Measurements from ENCODE around the gene NOXA1. TPM values are rescaled to one million over a fixed set of nuclear protein-coding genes. Genes with fewer than 3 reads are reported as not detected.

The NOXA1 gene
- total RNA-seq, 1 donor: not detected

DNA sequence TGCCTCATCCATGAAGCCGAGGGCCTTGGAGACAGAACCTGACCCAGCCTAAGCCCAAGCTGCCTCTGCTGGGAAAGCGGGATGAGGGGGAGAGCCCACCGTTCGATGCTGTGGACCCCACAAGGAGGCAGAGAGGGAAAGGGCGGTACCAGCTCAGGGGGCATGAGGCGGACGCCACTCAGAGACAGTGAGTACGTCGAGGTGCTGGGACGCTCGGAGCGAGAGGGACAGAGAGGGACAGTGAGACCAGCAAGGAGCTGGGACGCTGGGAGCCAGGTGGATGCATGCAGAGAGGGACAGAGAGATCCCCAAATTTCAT, 33.8 kb upstream of the NOXA1 start:
- H3K4me3 ChIP-seq (ENCODE audit: low read depth, low read length): no peak overlapping the region
- no peak for DNase-seq (ENCODE audit: low read depth)
- TF ChIP-seq, protein P1, sequence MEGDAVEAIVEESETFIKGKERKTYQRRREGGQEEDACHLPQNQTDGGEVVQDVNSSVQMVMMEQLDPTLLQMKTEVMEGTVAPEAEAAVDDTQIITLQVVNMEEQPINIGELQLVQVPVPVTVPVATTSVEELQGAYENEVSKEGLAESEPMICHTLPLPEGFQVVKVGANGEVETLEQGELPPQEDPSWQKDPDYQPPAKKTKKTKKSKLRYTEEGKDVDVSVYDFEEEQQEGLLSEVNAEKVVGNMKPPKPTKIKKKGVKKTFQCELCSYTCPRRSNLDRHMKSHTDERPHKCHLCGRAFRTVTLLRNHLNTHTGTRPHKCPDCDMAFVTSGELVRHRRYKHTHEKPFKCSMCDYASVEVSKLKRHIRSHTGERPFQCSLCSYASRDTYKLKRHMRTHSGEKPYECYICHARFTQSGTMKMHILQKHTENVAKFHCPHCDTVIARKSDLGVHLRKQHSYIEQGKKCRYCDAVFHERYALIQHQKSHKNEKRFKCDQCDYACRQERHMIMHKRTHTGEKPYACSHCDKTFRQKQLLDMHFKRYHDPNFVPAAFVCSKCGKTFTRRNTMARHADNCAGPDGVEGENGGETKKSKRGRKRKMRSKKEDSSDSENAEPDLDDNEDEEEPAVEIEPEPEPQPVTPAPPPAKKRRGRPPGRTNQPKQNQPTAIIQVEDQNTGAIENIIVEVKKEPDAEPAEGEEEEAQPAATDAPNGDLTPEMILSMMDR (IDR thresholded peaks at IDR 0.05; ENCODE audit: insufficient read depth, low read depth, low read length): no peak

DNA sequence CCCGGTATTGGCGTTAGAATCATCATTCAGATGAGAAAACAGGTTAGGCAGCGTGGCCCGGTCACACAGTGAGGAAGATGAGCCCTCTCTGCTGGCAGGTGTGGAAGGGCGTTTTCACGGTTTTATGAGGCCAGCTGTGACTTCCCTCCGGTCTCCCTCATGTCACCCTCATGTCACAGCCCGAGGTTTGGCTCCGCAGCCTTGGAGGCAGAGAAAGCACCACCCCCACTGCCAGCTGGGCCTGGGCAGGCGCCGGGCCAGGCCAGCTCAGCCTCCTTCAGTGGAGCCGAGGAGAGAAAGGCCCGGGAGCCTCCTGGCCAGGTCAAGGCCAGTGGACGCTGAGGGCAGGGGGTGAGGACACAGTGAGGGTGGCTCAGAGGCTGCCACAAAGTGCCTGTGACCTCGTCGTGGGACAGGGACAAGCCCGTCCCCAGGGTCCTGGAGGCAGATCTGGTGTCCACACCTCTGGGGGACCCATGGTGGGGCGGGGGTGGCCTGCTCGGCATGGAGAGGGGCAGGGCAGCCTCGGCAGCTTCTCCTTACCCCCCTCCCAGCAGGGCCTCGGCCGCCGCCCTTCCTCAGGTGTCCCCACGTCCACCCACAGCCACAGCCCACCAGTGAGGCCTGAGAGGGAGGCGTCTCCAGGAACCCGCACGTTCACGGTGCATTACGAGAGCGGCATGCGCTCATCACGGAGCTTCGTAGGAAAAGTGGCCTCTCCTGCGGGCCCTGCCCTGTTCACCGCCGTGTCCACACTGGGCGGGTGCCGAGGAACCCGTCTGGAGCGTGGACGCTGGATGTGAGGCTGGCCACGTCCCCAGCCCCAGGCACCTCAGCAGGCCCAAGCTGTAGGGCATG, 32.4 kb upstream of the NOXA1 start:
- no peak overlapping the region for H3K4me3 ChIP-seq (ENCODE audit: low read depth, low read length)
- no peak for DNase-seq (ENCODE audit: low read depth)
- TF ChIP-seq, protein P1 (IDR thresholded peaks at IDR 0.05; ENCODE audit: insufficient read depth, low read depth, low read length): no peak

DNA sequence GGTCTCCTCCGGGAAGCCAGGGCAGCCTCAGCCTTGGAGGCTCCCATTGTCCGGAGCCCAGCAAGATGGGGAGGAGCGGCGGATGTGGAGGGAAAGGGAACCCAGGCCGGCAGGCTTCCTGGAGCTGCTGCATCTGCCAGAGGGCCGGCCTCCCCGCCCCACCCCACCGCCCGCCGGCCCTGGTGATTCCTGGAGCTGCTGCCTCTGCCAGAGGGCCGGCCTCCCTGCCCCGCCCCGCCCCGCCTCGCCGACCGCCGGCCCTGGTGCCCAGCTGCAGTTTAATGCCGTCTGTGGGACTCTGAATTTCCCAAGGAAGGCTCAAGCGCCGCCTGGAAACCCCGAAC, 31.8 kb upstream of the NOXA1 start:
- H3K4me3 ChIP-seq (ENCODE audit: low read depth, low read length): no peak overlapping the region
- TF ChIP-seq, protein P1 (IDR thresholded peaks at IDR 0.05; ENCODE audit: insufficient read depth, low read depth, low read length): no peak
- no peak for DNase-seq (ENCODE audit: low read depth)

DNA sequence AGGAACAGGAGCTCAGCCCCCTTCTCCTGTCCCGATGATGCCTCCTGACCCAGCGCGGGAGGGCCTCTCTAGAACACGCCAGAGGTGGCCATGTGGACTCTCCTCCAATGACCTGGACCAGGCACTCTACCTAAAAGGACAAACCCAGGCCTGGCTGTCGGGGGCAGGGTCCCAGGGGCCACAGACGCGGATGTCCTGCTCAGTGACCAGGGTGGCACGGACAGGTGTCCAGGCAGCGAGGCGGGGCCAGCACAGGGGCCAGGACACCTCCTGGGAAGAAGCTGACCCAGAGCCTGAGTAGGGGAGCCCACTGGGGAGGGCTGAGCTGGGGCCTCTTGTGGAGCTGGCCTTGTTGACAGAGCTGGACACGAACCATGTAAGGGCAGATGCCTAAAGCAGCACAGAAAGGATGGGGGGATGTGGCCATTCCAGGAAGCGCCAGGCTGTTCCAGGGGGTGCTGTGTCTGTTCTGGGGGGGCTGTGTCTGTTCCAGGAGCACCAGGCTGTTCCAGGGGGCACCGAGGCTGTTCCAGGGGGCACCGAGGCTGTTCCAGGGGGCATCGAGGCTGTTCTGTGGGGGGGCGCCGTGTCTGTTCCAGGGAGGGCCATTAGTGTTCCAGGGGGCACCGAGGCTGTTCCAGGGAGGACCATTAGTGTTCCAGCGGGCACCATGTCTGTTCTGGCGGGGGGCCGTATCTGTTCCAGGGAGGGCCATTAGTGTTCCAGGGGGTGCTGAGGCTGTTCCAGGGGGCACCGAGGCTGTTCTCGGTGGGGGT, 30.8 kb upstream of the NOXA1 start:
- no peak for DNase-seq (ENCODE audit: low read depth)
- TF ChIP-seq, protein P1 (IDR thresholded peaks at IDR 0.05; ENCODE audit: insufficient read depth, low read depth, low read length): no peak
- no peak overlapping the region for H3K4me3 ChIP-seq (ENCODE audit: low read depth, low read length)

DNA sequence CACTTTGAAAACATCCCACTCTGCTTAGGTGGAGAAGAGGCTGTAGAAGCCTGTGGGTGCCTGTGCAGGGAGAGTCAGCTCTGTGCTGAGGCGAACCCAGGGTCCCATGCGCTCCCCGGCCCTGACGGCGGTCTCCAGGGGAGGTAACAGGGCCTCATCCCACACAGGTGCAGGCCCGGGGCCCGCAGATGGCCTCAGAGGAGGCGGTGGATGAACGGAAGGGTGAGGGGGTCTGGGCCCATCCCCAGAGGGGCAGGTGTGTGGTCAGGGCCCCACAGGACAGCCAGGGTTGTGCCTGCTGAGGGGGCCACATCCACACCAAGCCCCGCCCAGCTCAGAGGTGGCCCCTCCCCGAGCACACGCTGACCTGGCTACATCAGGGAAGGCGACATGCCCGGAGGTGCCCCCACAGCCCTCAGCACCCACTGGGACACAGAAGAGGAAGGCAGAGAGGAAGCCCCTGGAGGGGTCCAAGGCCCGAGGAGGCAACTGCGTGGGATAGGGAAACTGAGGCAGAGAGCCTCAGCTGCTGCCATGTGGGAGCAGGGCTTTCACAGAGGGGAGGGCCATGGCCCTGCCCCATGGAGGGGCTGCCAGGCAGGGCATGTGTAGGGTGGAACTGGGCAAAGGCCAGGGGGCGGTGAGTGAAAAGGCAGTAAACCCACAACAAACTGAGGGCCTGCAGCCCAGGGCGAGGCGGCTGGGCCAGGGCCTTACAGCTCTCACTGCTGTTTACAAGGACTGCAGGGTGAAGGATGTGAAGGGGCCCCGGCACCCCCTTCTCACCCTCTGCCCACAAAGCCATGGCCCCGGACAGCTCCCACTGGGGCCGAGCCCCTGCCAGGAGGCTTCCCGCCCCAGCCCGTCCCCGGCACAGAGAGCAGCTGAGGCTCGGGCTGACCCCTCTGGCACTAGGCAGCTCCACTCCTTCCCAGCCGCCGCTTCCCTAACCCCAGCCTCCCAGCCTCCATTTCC, 29.7 kb upstream of the NOXA1 start:
- TF ChIP-seq, protein P1 (IDR thresholded peaks at IDR 0.05; ENCODE audit: insufficient read depth, low read depth, low read length): no peak
- DNase-seq (ENCODE audit: low read depth): no peak
- H3K4me3 ChIP-seq (ENCODE audit: low read depth, low read length): no peak overlapping the region

DNA sequence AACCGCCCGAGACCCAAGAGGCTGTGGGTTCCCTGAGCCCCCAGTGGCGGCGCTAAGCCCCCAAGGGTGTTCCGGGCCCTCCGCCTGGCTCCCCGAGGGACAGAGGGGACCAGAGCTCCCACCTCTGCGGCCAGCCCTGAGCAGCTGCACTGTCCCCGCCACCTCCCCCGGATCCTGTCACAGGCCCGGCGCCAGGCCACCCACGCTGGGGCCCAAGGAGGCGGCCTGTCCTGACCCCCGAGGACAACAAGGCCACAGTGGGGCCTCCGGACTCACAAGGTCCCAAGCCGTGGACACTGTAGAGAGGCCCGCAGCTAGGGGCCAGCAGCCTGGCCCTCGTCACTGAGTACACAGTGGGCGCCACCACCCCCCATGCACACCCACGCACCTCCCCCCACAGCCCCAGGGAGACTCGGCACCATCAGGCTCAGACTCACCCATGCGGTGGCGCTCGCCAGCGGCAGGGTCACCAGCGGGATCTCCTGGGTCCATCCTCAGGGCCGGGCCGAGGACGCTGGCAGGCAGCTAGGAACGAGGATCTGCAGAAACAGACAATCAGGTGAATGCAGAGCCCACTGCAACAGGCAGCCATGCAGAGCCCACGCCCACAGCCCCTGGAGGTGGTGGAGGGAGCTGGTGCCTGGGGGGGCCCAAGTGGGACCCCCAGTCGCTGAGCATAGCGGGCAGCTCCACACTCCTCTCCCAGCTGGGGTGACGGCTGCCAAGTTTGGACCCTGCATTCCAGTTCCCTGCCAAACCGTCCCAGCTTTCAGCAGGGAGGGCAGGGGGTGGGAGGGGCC, 28.1 kb upstream of the NOXA1 start:
- TF ChIP-seq, protein P1 (IDR thresholded peaks at IDR 0.05; ENCODE audit: insufficient read depth, low read depth, low read length): no peak
- H3K4me3 ChIP-seq (ENCODE audit: low read depth, low read length): no peak overlapping the region
- no peak for DNase-seq (ENCODE audit: low read depth)

All from fibroblast of villous mesenchyme (primary cell).